Activated naive CD4-positive, alpha-beta T cell treated with anti-CD3 and anti-CD28 coated beads, Interleukin-2, amount 10 ng/mL, durations not matched to agents 5 hours and 36 hours (primary cell): ENCODE measurements around the gene MORC3. TPM values are rescaled to one million over a fixed set of nuclear protein-coding genes. Genes with fewer than 3 reads are reported as not detected.

Source experiments
- total RNA-seq, 2 experiments: library from RNA; stranded (reverse); gene quantifications; one replicate each; pipeline ENCODE4 v1.2.3, GENCODE V29; 2021

Gene MORC3
- 10 to 100 TPM; 50.3 to 54.1 TPM for total RNA-seq

GRCh38 chr21:36319767-36320420 lies at the start of gene MORC3:
TSS of gene MORC3 (plus strand) at chr21:36320197. CDS start at chr21:36320265, 68 bp downstream.

GRCh38 chr21:36385233-36386030 lies 65.4 kb downstream of the MORC3 start, which contains the start of gene CHAF1B:
TSS of gene CHAF1B (plus strand) at chr21:36385392. CDS start at chr21:36386137, 745 bp downstream.

Other genes with a start within 250 kb of the MORC3 start
- gene CBR3, start 185.1 kb upstream of the MORC3 start, total RNA-seq: 10 to 100 TPM; 25.7 to 25.8 TPM
- gene DOP1B, start 163.4 kb upstream of the MORC3 start, total RNA-seq: 10 to 100 TPM; 24.3 to 27.9 TPM
- gene CHAF1B, start 65.2 kb downstream of the MORC3 start, total RNA-seq: 10 to 100 TPM; 16.5 to 17.1 TPM
- gene CLDN14, start 159.9 kb downstream of the MORC3 start, total RNA-seq: not detected